Esophagus squamous epithelium (tissue), 5 donors: ENCODE results near the gene DNM1L. TPM values are rescaled to one million over a fixed set of nuclear protein-coding genes. Genes with fewer than 3 reads are reported as not detected.

ENCODE experiments used
- DNase-seq: peaks from one replicate; lab custom pipeline; 2025; lab: John Stamatoyannopoulos, UW
- H3K27ac ChIP-seq, 4 donors: fragments of 200-600 bp; sonication (generic); one replicate each; pipeline ENCODE4 v1.5.1; 2016 to 2019; ENCODE audit warnings: mild to moderate bottlenecking in 1 of 4
- H3K27me3 ChIP-seq, 4 donors: fragments of 200-600 bp; sonication (generic); 1 replicate in 3 of 4; 2 replicates in 1 of 4; pipeline versions ENCODE4 v1.5.1 to v1.6.0; 2017 to 2021; ENCODE audit warnings: antibody characterized with exemption in 1 of 4
- H3K36me3 ChIP-seq, 3 donors: fragments of 200-600 bp; sonication (generic); one replicate each; pipeline ENCODE4 v1.5.1; 2016 to 2019
- H3K4me1 ChIP-seq, 3 donors: fragments of 200-600 bp; sonication (generic); one replicate each; pipeline ENCODE4 v1.5.1; 2017 to 2019
- H3K4me3 ChIP-seq, 4 donors: fragments of 200-600 bp; sonication (generic); 1 replicate in 3 of 4; 2 replicates in 1 of 4; pipeline ENCODE4 v1.5.1; 2016 to 2019; ENCODE audit warnings: mild to moderate bottlenecking in 2 of 4, moderate library complexity in 1 of 4
- H3K9me3 ChIP-seq, 3 donors: fragments of 200-600 bp; sonication (generic); one replicate each; pipeline ENCODE4 v1.5.1; 2016 to 2019
- CTCF ChIP-seq, 6 experiments: fragments of 450-650 bp in 4 of 6; fragments of 200-600 bp in 2 of 6; sonication (generic) in 2 of 6; IDR thresholded peaks; one replicate each; pipeline ENCODE4 v1.5.1; 2016 to 2019; ENCODE audit warnings: antibody characterized with exemption in 6 of 6, mild to moderate bottlenecking in 4 of 6, moderate library complexity in 4 of 6
- POLR2A ChIP-seq, 4 donors: fragments of 450-650 bp; IDR thresholded peaks; one replicate each; pipeline ENCODE4 v1.6.1; 2017; ENCODE audit warnings: antibody characterized with exemption in 4 of 4, mild to moderate bottlenecking in 4 of 4, moderate library complexity in 3 of 4
- WGBS, 2 donors: methylation state at CpG; one replicate each; pipeline ENCODE4 v1.1.5; 2018; 5-methylcytosine and 5-hydroxymethylcytosine counted together
- intact Hi-C: fragments of 100-400 bp; cut with DNase I; formaldehyde crosslinking; loops from one replicate; pipeline ENCODE4 v1.15.0; 2022
- total RNA-seq, 4 donors: library from RNA; depleted of rRNA; stranded (reverse); fragments of >200 nt; gene quantifications; one replicate each; pipeline ENCODE4 v1.1.0, GENCODE V29; 2016
- donor health status: DM: yes; HTN: yes; CAD: no.

DNM1L gene
- total RNA-seq, 4 donors from 2014 or later = 28.2 to 66.2 (median 48.6) TPM

- intact Hi-C loops = no loop called here
These were observed 91.0 kb downstream of the DNM1L start for GRCh38 chr12:32770141-32770540.

GRCh38 chr12:32773691-32774090, 94.6 kb downstream of the DNM1L start:
- Histone ChIP-seq H3K27ac (no peak overlapping the region), H3K27me3 (peaks cover 0 to 16% (median 0%) of the 10 kb centered on the region in 4 donors), H3K36me3 (no peaks in the 10 kb centered on the region), H3K4me1 (no peaks in the 10 kb centered on the region), H3K9me3 (no peaks in the 10 kb centered on the region), H3K4me3 (no peak overlapping the region)
- DNase-seq = no peak
- intact Hi-C loops = no loop called here
- TF ChIP-seq CTCF (IDR thresholded peaks at IDR 0.05) = no peak
- 59 to 73% methylated on average over 4 to 5 of the region's 6 CpGs for WGBS, 2 donors

More at GRCh38 chr12:32770141-32770540, 91.0 kb downstream of the DNM1L start:
- peaks cover 0 to 26% (median 0%) of the 10 kb centered on the region in 4 donors for H3K27me3 ChIP-seq
- DNase-seq = no peak
- H3K27ac ChIP-seq = no peak overlapping the region
- 37 to 47% methylated on average over 1 of the region's 1 CpG for WGBS, 2 donors
- H3K9me3 ChIP-seq = no peaks in the 10 kb centered on the region
- no peaks in the 10 kb centered on the region for H3K36me3 ChIP-seq
- TF ChIP-seq POLR2A (IDR thresholded peaks at IDR 0.05) (no peak), CTCF (IDR thresholded peaks at IDR 0.05) (no peak)
- H3K4me3 ChIP-seq = no peak overlapping the region
- no peaks in the 10 kb centered on the region for H3K4me1 ChIP-seq

- Histone ChIP-seq H3K4me3 (no peak overlapping the region), H3K36me3 (no peaks in the 10 kb centered on the region)
These were observed 97.2 kb downstream of the DNM1L start for GRCh38 chr12:32776258-32776657.

GRCh38 chr12:32777159-32777558, 98.1 kb downstream of the DNM1L start:
- Histone ChIP-seq H3K4me3 (no peak overlapping the region), H3K27ac (no peak overlapping the region)
- 54 to 63% methylated on average over 5 of the region's 5 CpGs for whole genome bisulfite sequencing, 2 donors

More at GRCh38 chr12:32776258-32776657, 97.2 kb downstream of the DNM1L start:
- 85 to 89% methylated on average over 4 of the region's 4 CpGs for WGBS, 2 donors
- no peaks in the 10 kb centered on the region for H3K4me1 ChIP-seq
- DNase-seq = no peak
- TF ChIP-seq CTCF (IDR thresholded peaks at IDR 0.05) (no peak), POLR2A (IDR thresholded peaks at IDR 0.05) (no peak)
- intact Hi-C loops = no loop called here
- no peak overlapping the region for H3K27ac ChIP-seq
- peaks cover 0 to 9% (median 0%) of the 10 kb centered on the region in 4 donors for H3K27me3 ChIP-seq
- H3K9me3 ChIP-seq = no peaks in the 10 kb centered on the region

DNA sequence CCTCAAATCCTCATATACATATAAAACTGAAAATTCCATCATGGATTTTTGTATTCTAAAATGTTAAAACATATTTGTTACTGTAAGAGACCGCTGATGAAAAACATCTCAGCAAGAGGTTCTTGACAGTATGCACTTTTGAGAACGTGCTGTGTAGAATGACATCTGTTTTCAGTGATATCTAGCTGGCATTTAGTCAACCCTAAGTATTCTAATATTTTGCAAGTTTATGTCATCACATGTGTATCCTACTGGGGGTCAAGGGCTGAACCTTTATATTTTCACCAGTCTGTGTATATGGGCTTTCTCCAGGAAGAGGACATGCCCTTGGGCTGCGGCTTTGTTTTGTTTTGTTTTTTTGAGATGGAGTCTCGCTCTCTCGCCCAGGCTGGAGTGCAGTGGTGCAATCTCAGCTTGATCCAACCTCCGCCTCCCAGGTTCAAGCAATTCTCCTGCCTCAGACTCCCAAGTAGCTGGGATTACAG, 98.6 kb downstream of the DNM1L start:
- intact Hi-C loops = no loop called here
- Histone ChIP-seq H3K9me3 (no peaks in the 10 kb centered on the region), H3K27me3 (peaks cover 0 to 6% (median 0%) of the 10 kb centered on the region in 4 donors), H3K27ac (no peak overlapping the region), H3K36me3 (no peaks in the 10 kb centered on the region), H3K4me3 (no peak overlapping the region), H3K4me1 (no peaks in the 10 kb centered on the region)
- WGBS, 2 donors = 60 to 75% methylated on average over 6 of the region's 6 CpGs
- TF ChIP-seq CTCF (IDR thresholded peaks at IDR 0.05) = no peak
- no peak for DNase-seq

More at GRCh38 chr12:32777159-32777558, 98.1 kb downstream of the DNM1L start:
- Histone ChIP-seq H3K4me1 (no peaks in the 10 kb centered on the region), H3K27me3 (peaks cover 0 to 9% (median 0%) of the 10 kb centered on the region in 4 donors), H3K9me3 (no peaks in the 10 kb centered on the region), H3K36me3 (no peaks in the 10 kb centered on the region)
- TF ChIP-seq POLR2A (IDR thresholded peaks at IDR 0.05) (no peak), CTCF (IDR thresholded peaks at IDR 0.05) (no peak)
- intact Hi-C loops = no loop called here
- no peak for DNase-seq
